Measurements from ENCODE around the gene CFAP77.

- no peak for TF ChIP-seq YY1 (IDR thresholded peaks at IDR 0.05; ENCODE audit: insufficient read depth, insufficient read length)
- no peak for TF ChIP-seq SUZ12 (IDR thresholded peaks at IDR 0.05; ENCODE audit: extremely low read depth, insufficient read depth, insufficient read length)
- no peak for TF ChIP-seq ZNF274 (IDR thresholded peaks at IDR 0.05; ENCODE audit: low read depth, low read length)
Measured at GRCh38 chr9:132537352-132537751, 127.3 kb downstream of the CFAP77 start.

Data from NT2/D1 (cell line).